ENCODE results near the gene SLC24A3.

SLC24A3 gene

DNA sequence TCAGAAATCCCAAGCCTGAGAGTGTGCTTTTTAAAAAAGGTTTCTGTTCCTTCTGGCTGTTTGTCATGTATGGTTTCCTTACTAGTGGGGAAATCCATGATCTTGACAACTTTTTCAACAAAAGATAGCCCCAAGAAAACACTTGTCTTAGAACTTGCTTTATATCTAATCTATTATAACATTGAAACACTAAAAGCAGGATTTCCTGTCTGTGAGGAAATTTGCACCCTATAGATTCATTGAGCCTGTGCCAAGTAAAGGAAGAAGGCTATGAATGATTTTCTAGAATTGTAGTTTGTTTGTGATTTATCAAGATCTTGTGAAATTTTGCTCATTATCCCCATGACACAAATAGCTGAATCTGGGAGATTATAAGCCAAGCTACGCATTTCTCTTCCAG lies 307.0 kb downstream of the SLC24A3 start:
- Histone ChIP-seq H3K27ac (ENCODE audit: low read length) (no peak overlapping the region), H3K4me1 (ENCODE audit: control insufficient read depth in 1 of 2, insufficient read depth in 2 of 2, low read length in 2 of 2) (peaks cover 0 to 30% of the 10 kb centered on the region in 2 donors), H3K27me3 (ENCODE audit: low read depth, low read length) (no peaks in the 10 kb centered on the region), H3K36me3 (ENCODE audit: control insufficient read depth in 1 of 2, insufficient read depth in 2 of 2, low read length in 2 of 2) (no peaks in the 10 kb centered on the region), H3K4me3 (ENCODE audit: low read depth in 1 of 2, low read length in 2 of 2) (no peak overlapping the region), H3K9me3 (ENCODE audit: control insufficient read depth in 1 of 2, low read length in 2 of 2) (no peaks in the 10 kb centered on the region)

- Histone ChIP-seq H3K4me1 (ENCODE audit: control insufficient read depth in 1 of 2, insufficient read depth in 2 of 2, low read length in 2 of 2) (peaks cover 0 to 30% of the 10 kb centered on the region in 2 donors), H3K36me3 (ENCODE audit: control insufficient read depth in 1 of 2, insufficient read depth in 2 of 2, low read length in 2 of 2) (no peaks in the 10 kb centered on the region), H3K9me3 (ENCODE audit: control insufficient read depth in 1 of 2, low read length in 2 of 2) (no peaks in the 10 kb centered on the region), H3K4me3 (ENCODE audit: low read depth in 1 of 2, low read length in 2 of 2) (no peak overlapping the region), H3K27me3 (ENCODE audit: low read depth, low read length) (no peaks in the 10 kb centered on the region), H3K27ac (ENCODE audit: low read length) (no peak overlapping the region)
These were observed 307.8 kb downstream of the SLC24A3 start for GRCh38 chr20:19520261-19520660.

GRCh38 chr20:19522071-19522801 lies 309.8 kb downstream of the SLC24A3 start:
- Histone ChIP-seq H3K4me3 (ENCODE audit: low read depth in 1 of 2, low read length in 2 of 2) (no peak overlapping the region), H3K4me1 (ENCODE audit: control insufficient read depth in 1 of 2, insufficient read depth in 2 of 2, low read length in 2 of 2) (peaks cover 0 to 26% of the 10 kb centered on the region in 2 donors), H3K27ac (ENCODE audit: low read length) (no peak overlapping the region), H3K36me3 (ENCODE audit: control insufficient read depth in 1 of 2, insufficient read depth in 2 of 2, low read length in 2 of 2) (no peaks in the 10 kb centered on the region), H3K27me3 (ENCODE audit: low read depth, low read length) (no peaks in the 10 kb centered on the region), H3K9me3 (ENCODE audit: control insufficient read depth in 1 of 2, low read length in 2 of 2) (no peaks in the 10 kb centered on the region)

- Histone ChIP-seq H3K27ac (ENCODE audit: low read length) (no peak overlapping the region), H3K9me3 (ENCODE audit: control insufficient read depth in 1 of 2, low read length in 2 of 2) (no peaks in the 10 kb centered on the region)
These were observed 310.6 kb downstream of the SLC24A3 start for GRCh38 chr20:19522836-19523590.

GRCh38 chr20:19524691-19525090 lies 312.2 kb downstream of the SLC24A3 start:
- Histone ChIP-seq H3K36me3 (ENCODE audit: control insufficient read depth in 1 of 2, insufficient read depth in 2 of 2, low read length in 2 of 2) (no peaks in the 10 kb centered on the region), H3K4me1 (ENCODE audit: control insufficient read depth in 1 of 2, insufficient read depth in 2 of 2, low read length in 2 of 2) (peaks cover 0 to 21% of the 10 kb centered on the region in 2 donors), H3K4me3 (ENCODE audit: low read depth in 1 of 2, low read length in 2 of 2) (no peak overlapping the region)

More at GRCh38 chr20:19522836-19523590, 310.6 kb downstream of the SLC24A3 start:
- Histone ChIP-seq H3K4me1 (ENCODE audit: control insufficient read depth in 1 of 2, insufficient read depth in 2 of 2, low read length in 2 of 2) (peaks cover 0 to 21% of the 10 kb centered on the region in 2 donors), H3K4me3 (ENCODE audit: low read depth in 1 of 2, low read length in 2 of 2) (no peak overlapping the region), H3K36me3 (ENCODE audit: control insufficient read depth in 1 of 2, insufficient read depth in 2 of 2, low read length in 2 of 2) (no peaks in the 10 kb centered on the region), H3K27me3 (ENCODE audit: low read depth, low read length) (no peaks in the 10 kb centered on the region)

GRCh38 chr20:19527509-19527908 lies 315.1 kb downstream of the SLC24A3 start:
- peaks cover 0 to 16% of the 10 kb centered on the region in 2 donors for H3K4me1 ChIP-seq (ENCODE audit: control insufficient read depth in 1 of 2, insufficient read depth in 2 of 2, low read length in 2 of 2)
- peaks cover 0 to 2% of the 10 kb centered on the region in 2 donors for H3K36me3 ChIP-seq (ENCODE audit: control insufficient read depth in 1 of 2, insufficient read depth in 2 of 2, low read length in 2 of 2)
- no peak overlapping the region for H3K27ac ChIP-seq (ENCODE audit: low read length)
- no peak overlapping the region for H3K4me3 ChIP-seq (ENCODE audit: low read depth in 1 of 2, low read length in 2 of 2)
- no peaks in the 10 kb centered on the region for H3K27me3 ChIP-seq (ENCODE audit: low read depth, low read length)
- no peaks in the 10 kb centered on the region for H3K9me3 ChIP-seq (ENCODE audit: control insufficient read depth in 1 of 2, low read length in 2 of 2)

More at GRCh38 chr20:19524691-19525090, 312.2 kb downstream of the SLC24A3 start:
- Histone ChIP-seq H3K27me3 (ENCODE audit: low read depth, low read length) (no peaks in the 10 kb centered on the region), H3K27ac (ENCODE audit: low read length) (no peak overlapping the region), H3K9me3 (ENCODE audit: control insufficient read depth in 1 of 2, low read length in 2 of 2) (no peaks in the 10 kb centered on the region)

GRCh38 chr20:19528286-19529030 lies 316.0 kb downstream of the SLC24A3 start:
- no peak overlapping the region for H3K4me3 ChIP-seq (ENCODE audit: low read depth in 1 of 2, low read length in 2 of 2)
- H3K27me3 ChIP-seq (ENCODE audit: low read depth, low read length) = no peaks in the 10 kb centered on the region
- peaks cover 0 to 4% of the 10 kb centered on the region in 2 donors for H3K36me3 ChIP-seq (ENCODE audit: control insufficient read depth in 1 of 2, insufficient read depth in 2 of 2, low read length in 2 of 2)
- H3K27ac ChIP-seq (ENCODE audit: low read length) = no peak overlapping the region
- H3K9me3 ChIP-seq (ENCODE audit: control insufficient read depth in 1 of 2, low read length in 2 of 2) = no peaks in the 10 kb centered on the region
- peaks cover 0 to 7% of the 10 kb centered on the region in 2 donors for H3K4me1 ChIP-seq (ENCODE audit: control insufficient read depth in 1 of 2, insufficient read depth in 2 of 2, low read length in 2 of 2)

- H3K27me3 ChIP-seq (ENCODE audit: low read depth, low read length) = no peaks in the 10 kb centered on the region
- H3K27ac ChIP-seq (ENCODE audit: low read length) = no peak overlapping the region
- no peak overlapping the region for H3K4me3 ChIP-seq (ENCODE audit: low read depth in 1 of 2, low read length in 2 of 2)
These were observed 317.6 kb downstream of the SLC24A3 start for GRCh38 chr20:19530006-19530405.

DNA sequence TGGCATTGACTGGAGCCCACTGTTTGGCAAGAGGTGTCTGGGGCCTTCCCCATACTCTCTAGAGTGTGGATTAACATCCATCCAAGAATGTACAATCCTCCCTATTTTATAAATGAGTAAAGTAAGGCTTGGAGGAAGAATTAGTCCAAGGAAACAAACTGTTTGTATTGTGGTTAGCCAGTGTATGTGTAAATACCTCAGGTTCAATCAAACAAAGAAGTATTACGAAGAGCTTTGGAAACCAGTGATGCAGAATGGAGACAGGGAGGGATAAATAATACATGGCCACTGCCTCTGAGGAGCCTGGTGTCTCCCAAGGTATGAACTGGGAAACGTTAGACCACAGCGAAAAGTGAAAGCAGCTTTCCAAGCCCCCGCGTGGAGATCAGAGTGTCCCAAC lies 319.0 kb downstream of the SLC24A3 start:
- no peaks in the 10 kb centered on the region for H3K4me1 ChIP-seq (ENCODE audit: control insufficient read depth in 1 of 2, insufficient read depth in 2 of 2, low read length in 2 of 2)
- H3K4me3 ChIP-seq (ENCODE audit: low read depth in 1 of 2, low read length in 2 of 2) = no peak overlapping the region
- peaks cover 0 to 8% of the 10 kb centered on the region in 2 donors for H3K9me3 ChIP-seq (ENCODE audit: control insufficient read depth in 1 of 2, low read length in 2 of 2)
- H3K27ac ChIP-seq (ENCODE audit: low read length) = no peak overlapping the region
- no peaks in the 10 kb centered on the region for H3K27me3 ChIP-seq (ENCODE audit: low read depth, low read length)
- H3K36me3 ChIP-seq (ENCODE audit: control insufficient read depth in 1 of 2, insufficient read depth in 2 of 2, low read length in 2 of 2) = peaks cover 0 to 4% of the 10 kb centered on the region in 2 donors

More at GRCh38 chr20:19530006-19530405, 317.6 kb downstream of the SLC24A3 start:
- peaks cover 0 to 4% of the 10 kb centered on the region in 2 donors for H3K36me3 ChIP-seq (ENCODE audit: control insufficient read depth in 1 of 2, insufficient read depth in 2 of 2, low read length in 2 of 2)
- H3K9me3 ChIP-seq (ENCODE audit: control insufficient read depth in 1 of 2, low read length in 2 of 2) = peaks cover 0 to 4% of the 10 kb centered on the region in 2 donors
- no peaks in the 10 kb centered on the region for H3K4me1 ChIP-seq (ENCODE audit: control insufficient read depth in 1 of 2, insufficient read depth in 2 of 2, low read length in 2 of 2)

- Histone ChIP-seq H3K4me3 (ENCODE audit: low read depth in 1 of 2, low read length in 2 of 2) (no peak overlapping the region), H3K4me1 (ENCODE audit: control insufficient read depth in 1 of 2, insufficient read depth in 2 of 2, low read length in 2 of 2) (no peaks in the 10 kb centered on the region), H3K9me3 (ENCODE audit: control insufficient read depth in 1 of 2, low read length in 2 of 2) (peaks cover 0 to 8% of the 10 kb centered on the region in 2 donors), H3K27ac (ENCODE audit: low read length) (no peak overlapping the region), H3K36me3 (ENCODE audit: control insufficient read depth in 1 of 2, insufficient read depth in 2 of 2, low read length in 2 of 2) (no peaks in the 10 kb centered on the region), H3K27me3 (ENCODE audit: low read depth, low read length) (no peaks in the 10 kb centered on the region)
These were observed 326.1 kb downstream of the SLC24A3 start for GRCh38 chr20:19538556-19538955.

- Histone ChIP-seq H3K36me3 (ENCODE audit: control insufficient read depth in 1 of 2, insufficient read depth in 2 of 2, low read length in 2 of 2) (no peaks in the 10 kb centered on the region), H3K4me3 (ENCODE audit: low read depth in 1 of 2, low read length in 2 of 2) (no peak overlapping the region), H3K9me3 (ENCODE audit: control insufficient read depth in 1 of 2, low read length in 2 of 2) (peaks cover 0 to 8% of the 10 kb centered on the region in 2 donors), H3K4me1 (ENCODE audit: control insufficient read depth in 1 of 2, insufficient read depth in 2 of 2, low read length in 2 of 2) (no peaks in the 10 kb centered on the region), H3K27me3 (ENCODE audit: low read depth, low read length) (no peaks in the 10 kb centered on the region), H3K27ac (ENCODE audit: low read length) (no peak overlapping the region)
These were observed 326.7 kb downstream of the SLC24A3 start for GRCh38 chr20:19539191-19539590.

Data from muscle layer of duodenum (tissue), 2 donors.